ENCODE data around the gene ZNF605. TPM values are rescaled to one million over a fixed set of nuclear protein-coding genes. Genes with fewer than 3 reads are reported as not detected.
A peak's percentile ranks its signal among the peaks of the same experiment; 100 is the strongest.
"Not testable (repeated sequence)": the region's sequence is repeated elsewhere in the genome, so short reads cannot be mapped to it uniquely, and the experiment has no call there.

Gene ZNF605
- total and polyA plus RNA-seq, 2 donors (not counting 1 experiment from before 2014, with no cell fraction given), result 6.0 to 21.7 TPM

- peak; percentile 97 for DNase-seq
- POLR2A ChIA-PET, result interaction anchor here (1.0 to 1.9 kb wide), 5 partner anchors 21 to 273 kb away, joined by 3 to 6 read pairs (median 5); partner anchors contain the start of genes CHFR, GOLGA3, ZNF26 and ZNF84
- Histone ChIP-seq H2AFZ (ENCODE audit: insufficient read depth, low read depth, low read length, poor library complexity, severe bottlenecking) (peak overlapping the region; percentile 90), H3K79me2 (ENCODE audit: control insufficient read depth, insufficient read depth, low read length) (no peaks in the 10 kb centered on the region), H3K4me2 (replicated peaks; ENCODE audit: low read depth, low read length, poor library complexity, severe bottlenecking) (peak overlapping the region; percentile 87), H3K4me1 (ENCODE audit: control insufficient read depth in 2 of 2, insufficient read depth in 2 of 2, low read length in 2 of 2) (peaks cover 5 to 24% of the 10 kb centered on the region in 2 donors), H3K27ac (ENCODE audit: low read length in 2 of 2) (peak overlapping the region; percentile 63 to 88), H4K20me1 (ENCODE audit: control insufficient read depth, insufficient read depth, low read length, poor library complexity, severe bottlenecking) (no peaks in the 10 kb centered on the region), H3K36me3 (replicated peaks in 1 of 2; ENCODE audit: control extremely low read depth in 1 of 2, control insufficient read depth in 1 of 2, extremely low read depth in 1 of 2, insufficient read depth in 2 of 2, low read length in 1 of 2) (no peaks in the 10 kb centered on the region), H3K4me3 (ENCODE audit: control extremely low read depth in 1 of 5, extremely low read depth in 1 of 5, insufficient read depth in 1 of 5, low read depth in 2 of 5, low read length in 4 of 5) (peak overlapping the region; percentile 21 to 85 (median 59)), H3K27me3 (replicated peaks in 1 of 4; ENCODE audit: control extremely low read depth in 1 of 4, control insufficient read depth in 3 of 4, insufficient read depth in 4 of 4, low read length in 3 of 4) (peaks cover 0 to 8% (median 2%) of the 10 kb centered on the region in 4 experiments), H3K9me3 (ENCODE audit: control extremely low read depth in 1 of 3, control insufficient read depth in 2 of 3, insufficient read depth in 1 of 3, low read length in 2 of 3) (peaks cover 4 to 71% (median 19%) of the 10 kb centered on the region in 3 donors), H3K9ac (ENCODE audit: low read length) (peak overlapping the region; percentile 86)
- Mint-ChIP-seq H3K27ac (peak overlapping the region; percentile 98), H3K4me1 (peaks cover 14% of the 10 kb centered on the region), H3K4me3 (peak overlapping the region; percentile 96), H3K9me3 (ENCODE audit: insufficient read depth) (peaks cover 11% of the 10 kb centered on the region), H3K27me3 (peaks cover 4% of the 10 kb centered on the region)
- TF ChIP-seq EZH2 (IDR thresholded peaks at IDR 0.05; ENCODE audit: borderline replicate concordance, insufficient read depth, low read depth, low read length, poor library complexity, severe bottlenecking) (no peak), CTCF (IDR thresholded peaks at IDR 0.05) (no peak)
- intact Hi-C loops (cut with micrococcal nuclease), result loop anchor here (1.0 to 2.0 kb wide), 11 partner anchors 21 to 273 kb away; partner anchors contain the start of genes CHFR, GOLGA3, PGAM5 and ZNF10
- CTCF ChIA-PET, result interaction anchor here (1.1 to 1.9 kb wide), 3 partner anchors 15 to 48 kb away, joined by 3 to 5 read pairs (median 3); partner anchors contain the start of gene ZNF605
- peak; percentile 90 for ATAC-seq (ENCODE audit: low read depth)
- 2% methylated on average over 85 of the region's 85 CpGs for whole genome bisulfite sequencing (ENCODE audit: insufficient coverage)
These were observed 47.7 kb downstream of the ZNF605 start for GRCh38 chr12:132908145-132909029.

GRCh38 chr12:132907789-132908144 is 48.3 kb downstream of the ZNF605 start:
- DNase-seq, result not testable (repeated sequence)
- H3K9me3 Mint-ChIP-seq (ENCODE audit: insufficient read depth), result peaks cover 11% of the 10 kb centered on the region

More at GRCh38 chr12:132907789-132908144, 48.3 kb downstream of the ZNF605 start:
- H3K4me3 Mint-ChIP-seq, result peak overlapping the region; percentile 96
- H3K4me1 Mint-ChIP-seq, result peaks cover 14% of the 10 kb centered on the region
- H3K27me3 Mint-ChIP-seq; ATAC-seq (ENCODE audit: low read depth); H4K20me1 ChIP-seq (ENCODE audit: control insufficient read depth, insufficient read depth, low read length, poor library complexity, severe bottlenecking); H3K79me2 ChIP-seq (ENCODE audit: control insufficient read depth, insufficient read depth, low read length); H3K27me3 ChIP-seq (replicated peaks in 1 of 4; ENCODE audit: control extremely low read depth in 1 of 4, control insufficient read depth in 3 of 4, insufficient read depth in 4 of 4, low read length in 3 of 4); H3K36me3 ChIP-seq (replicated peaks in 1 of 2; ENCODE audit: control extremely low read depth in 1 of 2, control insufficient read depth in 1 of 2, extremely low read depth in 1 of 2, insufficient read depth in 2 of 2, low read length in 1 of 2): not testable (repeated sequence)
- POLR2A ChIA-PET, result interaction anchor here (1.4 to 1.9 kb wide), 2 partner anchors 20 to 78 kb away, joined by 5 read pairs; partner anchors contain the start of genes CHFR and ZNF26
- H3K9ac ChIP-seq (ENCODE audit: low read length), result peak overlapping the region; percentile 86
- peaks cover 5 to 24% of the 10 kb centered on the region in 2 donors for H3K4me1 ChIP-seq (ENCODE audit: control insufficient read depth in 2 of 2, insufficient read depth in 2 of 2, low read length in 2 of 2)
- intact Hi-C loops (cut with micrococcal nuclease), result loop anchor here (1.0 to 2.0 kb wide), 11 partner anchors 20 to 274 kb away; partner anchors contain the start of genes CHFR, GOLGA3, PGAM5 and ZNF10
- H3K27ac ChIP-seq (ENCODE audit: low read length in 2 of 2), result peak overlapping the region in 1 of 2 donors; percentile 88
- peaks cover 4 to 65% (median 17%) of the 10 kb centered on the region in 3 donors for H3K9me3 ChIP-seq (ENCODE audit: control extremely low read depth in 1 of 3, control insufficient read depth in 2 of 3, insufficient read depth in 1 of 3, low read length in 2 of 3)
- peak overlapping the region; percentile 87 for H3K4me2 ChIP-seq (replicated peaks; ENCODE audit: low read depth, low read length, poor library complexity, severe bottlenecking)
- CTCF ChIA-PET, result interaction anchor here (1.9 kb wide), 1 partner anchor 48 kb away, joined by 5 read pairs; the partner anchor contains the start of gene ZNF605
- peak overlapping the region in 4 of 5 experiments; percentile 52 to 85 (median 68) for H3K4me3 ChIP-seq (ENCODE audit: control extremely low read depth in 1 of 5, extremely low read depth in 1 of 5, insufficient read depth in 1 of 5, low read depth in 2 of 5, low read length in 4 of 5)
- peak overlapping the region; percentile 90 for H2AFZ ChIP-seq (ENCODE audit: insufficient read depth, low read depth, low read length, poor library complexity, severe bottlenecking)
- WGBS (ENCODE audit: insufficient coverage), result 11% methylated on average over 19 of the region's 23 CpGs
- peak overlapping the region; percentile 98 for H3K27ac Mint-ChIP-seq

Measured in B cell (primary cell).